ENCODE measurements around the gene C1orf159. TPM values are rescaled to one million over a fixed set of nuclear protein-coding genes. Genes with fewer than 3 reads are reported as not detected.

C1orf159 gene
- total and polyA plus RNA-seq, 2 experiments from 2014 or later, result 9.6 to 21.5 TPM

DNA sequence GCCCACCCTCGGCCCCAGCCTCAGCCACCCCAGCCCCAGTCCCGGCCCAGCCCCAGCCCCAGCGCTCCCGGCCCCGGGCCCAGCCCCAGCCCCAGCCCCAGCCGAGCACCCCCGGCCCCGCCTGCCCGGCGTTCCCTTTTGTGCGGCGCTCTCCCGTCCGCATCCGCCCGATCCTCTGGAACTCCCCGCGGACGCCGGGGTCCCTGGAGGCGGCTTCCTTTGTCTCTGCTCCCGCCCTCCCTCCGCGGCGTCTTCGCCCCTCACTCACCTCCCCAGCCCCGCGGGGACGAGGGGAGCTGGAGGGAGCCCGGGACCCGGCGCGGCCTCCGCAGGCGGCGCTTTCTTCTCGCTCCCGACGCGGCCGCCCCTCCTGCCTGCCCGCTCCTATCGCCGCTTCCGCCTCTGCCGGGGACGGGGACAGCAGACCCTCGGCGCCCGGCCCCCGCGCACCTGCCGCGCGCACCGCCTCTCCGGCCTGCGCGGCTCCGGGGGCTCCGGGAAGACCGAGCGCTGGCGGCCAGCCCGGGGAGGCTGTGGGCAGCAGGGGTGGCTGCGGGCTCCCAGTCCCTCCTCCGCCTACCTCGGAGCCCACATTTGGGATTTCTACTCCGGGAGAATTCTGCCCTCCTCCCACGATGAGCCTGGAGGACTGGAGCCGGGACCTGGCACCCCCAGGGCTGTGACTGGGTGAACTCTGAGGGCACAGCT is 82.0 kb downstream of the C1orf159 start:
- H3K36me3 ChIP-seq (ENCODE audit: insufficient read depth), result no peaks in the 10 kb centered on the region; the same call in 1 of the 2 replicates
- H3K4me3 ChIP-seq, result peak overlapping the region; percentile 66
- H3K27ac ChIP-seq (ENCODE audit: low read depth), result no peak overlapping the region
- Mint-ChIP-seq H3K27ac (no peak overlapping the region), H3K27me3 (ENCODE audit: insufficient read depth, low read depth, poor library complexity) (peaks cover 46% of the 10 kb centered on the region), H3K36me3 (ENCODE audit: low read depth) (peaks cover 6% of the 10 kb centered on the region; the same call in 2 of the 3 replicates), H3K4me3 (peak overlapping the region; percentile 66; the same call in 2 of the 3 replicates), H3K4me1 (peaks cover 7% of the 10 kb centered on the region; the same call in 2 of the 3 replicates), H3K9me3 (no peaks in the 10 kb centered on the region; the same call in 2 of the 3 replicates)
- H4K20me1 ChIP-seq (replicated peaks; ENCODE audit: insufficient read depth), result peaks cover 31% of the 10 kb centered on the region
- peak; percentile 66 for DNase-seq (ENCODE audit: low spot score)
- TF ChIP-seq JUNB (IDR thresholded peaks at IDR 0.05; ENCODE audit: unreplicated experiment) (no peak), NANOG (IDR thresholded peaks at IDR 0.05; ENCODE audit: borderline replicate concordance) (no peak), EZH2phosphoT487 (IDR thresholded peaks at IDR 0.05; ENCODE audit: unreplicated experiment) (no peak)
- TF ChIP-seq, protein P1, sequence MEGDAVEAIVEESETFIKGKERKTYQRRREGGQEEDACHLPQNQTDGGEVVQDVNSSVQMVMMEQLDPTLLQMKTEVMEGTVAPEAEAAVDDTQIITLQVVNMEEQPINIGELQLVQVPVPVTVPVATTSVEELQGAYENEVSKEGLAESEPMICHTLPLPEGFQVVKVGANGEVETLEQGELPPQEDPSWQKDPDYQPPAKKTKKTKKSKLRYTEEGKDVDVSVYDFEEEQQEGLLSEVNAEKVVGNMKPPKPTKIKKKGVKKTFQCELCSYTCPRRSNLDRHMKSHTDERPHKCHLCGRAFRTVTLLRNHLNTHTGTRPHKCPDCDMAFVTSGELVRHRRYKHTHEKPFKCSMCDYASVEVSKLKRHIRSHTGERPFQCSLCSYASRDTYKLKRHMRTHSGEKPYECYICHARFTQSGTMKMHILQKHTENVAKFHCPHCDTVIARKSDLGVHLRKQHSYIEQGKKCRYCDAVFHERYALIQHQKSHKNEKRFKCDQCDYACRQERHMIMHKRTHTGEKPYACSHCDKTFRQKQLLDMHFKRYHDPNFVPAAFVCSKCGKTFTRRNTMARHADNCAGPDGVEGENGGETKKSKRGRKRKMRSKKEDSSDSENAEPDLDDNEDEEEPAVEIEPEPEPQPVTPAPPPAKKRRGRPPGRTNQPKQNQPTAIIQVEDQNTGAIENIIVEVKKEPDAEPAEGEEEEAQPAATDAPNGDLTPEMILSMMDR (conservative IDR thresholded peaks at IDR 0.05; ENCODE audit: low read depth in 2 of 2), result no peak
- TF ChIP-seq, protein P2, sequence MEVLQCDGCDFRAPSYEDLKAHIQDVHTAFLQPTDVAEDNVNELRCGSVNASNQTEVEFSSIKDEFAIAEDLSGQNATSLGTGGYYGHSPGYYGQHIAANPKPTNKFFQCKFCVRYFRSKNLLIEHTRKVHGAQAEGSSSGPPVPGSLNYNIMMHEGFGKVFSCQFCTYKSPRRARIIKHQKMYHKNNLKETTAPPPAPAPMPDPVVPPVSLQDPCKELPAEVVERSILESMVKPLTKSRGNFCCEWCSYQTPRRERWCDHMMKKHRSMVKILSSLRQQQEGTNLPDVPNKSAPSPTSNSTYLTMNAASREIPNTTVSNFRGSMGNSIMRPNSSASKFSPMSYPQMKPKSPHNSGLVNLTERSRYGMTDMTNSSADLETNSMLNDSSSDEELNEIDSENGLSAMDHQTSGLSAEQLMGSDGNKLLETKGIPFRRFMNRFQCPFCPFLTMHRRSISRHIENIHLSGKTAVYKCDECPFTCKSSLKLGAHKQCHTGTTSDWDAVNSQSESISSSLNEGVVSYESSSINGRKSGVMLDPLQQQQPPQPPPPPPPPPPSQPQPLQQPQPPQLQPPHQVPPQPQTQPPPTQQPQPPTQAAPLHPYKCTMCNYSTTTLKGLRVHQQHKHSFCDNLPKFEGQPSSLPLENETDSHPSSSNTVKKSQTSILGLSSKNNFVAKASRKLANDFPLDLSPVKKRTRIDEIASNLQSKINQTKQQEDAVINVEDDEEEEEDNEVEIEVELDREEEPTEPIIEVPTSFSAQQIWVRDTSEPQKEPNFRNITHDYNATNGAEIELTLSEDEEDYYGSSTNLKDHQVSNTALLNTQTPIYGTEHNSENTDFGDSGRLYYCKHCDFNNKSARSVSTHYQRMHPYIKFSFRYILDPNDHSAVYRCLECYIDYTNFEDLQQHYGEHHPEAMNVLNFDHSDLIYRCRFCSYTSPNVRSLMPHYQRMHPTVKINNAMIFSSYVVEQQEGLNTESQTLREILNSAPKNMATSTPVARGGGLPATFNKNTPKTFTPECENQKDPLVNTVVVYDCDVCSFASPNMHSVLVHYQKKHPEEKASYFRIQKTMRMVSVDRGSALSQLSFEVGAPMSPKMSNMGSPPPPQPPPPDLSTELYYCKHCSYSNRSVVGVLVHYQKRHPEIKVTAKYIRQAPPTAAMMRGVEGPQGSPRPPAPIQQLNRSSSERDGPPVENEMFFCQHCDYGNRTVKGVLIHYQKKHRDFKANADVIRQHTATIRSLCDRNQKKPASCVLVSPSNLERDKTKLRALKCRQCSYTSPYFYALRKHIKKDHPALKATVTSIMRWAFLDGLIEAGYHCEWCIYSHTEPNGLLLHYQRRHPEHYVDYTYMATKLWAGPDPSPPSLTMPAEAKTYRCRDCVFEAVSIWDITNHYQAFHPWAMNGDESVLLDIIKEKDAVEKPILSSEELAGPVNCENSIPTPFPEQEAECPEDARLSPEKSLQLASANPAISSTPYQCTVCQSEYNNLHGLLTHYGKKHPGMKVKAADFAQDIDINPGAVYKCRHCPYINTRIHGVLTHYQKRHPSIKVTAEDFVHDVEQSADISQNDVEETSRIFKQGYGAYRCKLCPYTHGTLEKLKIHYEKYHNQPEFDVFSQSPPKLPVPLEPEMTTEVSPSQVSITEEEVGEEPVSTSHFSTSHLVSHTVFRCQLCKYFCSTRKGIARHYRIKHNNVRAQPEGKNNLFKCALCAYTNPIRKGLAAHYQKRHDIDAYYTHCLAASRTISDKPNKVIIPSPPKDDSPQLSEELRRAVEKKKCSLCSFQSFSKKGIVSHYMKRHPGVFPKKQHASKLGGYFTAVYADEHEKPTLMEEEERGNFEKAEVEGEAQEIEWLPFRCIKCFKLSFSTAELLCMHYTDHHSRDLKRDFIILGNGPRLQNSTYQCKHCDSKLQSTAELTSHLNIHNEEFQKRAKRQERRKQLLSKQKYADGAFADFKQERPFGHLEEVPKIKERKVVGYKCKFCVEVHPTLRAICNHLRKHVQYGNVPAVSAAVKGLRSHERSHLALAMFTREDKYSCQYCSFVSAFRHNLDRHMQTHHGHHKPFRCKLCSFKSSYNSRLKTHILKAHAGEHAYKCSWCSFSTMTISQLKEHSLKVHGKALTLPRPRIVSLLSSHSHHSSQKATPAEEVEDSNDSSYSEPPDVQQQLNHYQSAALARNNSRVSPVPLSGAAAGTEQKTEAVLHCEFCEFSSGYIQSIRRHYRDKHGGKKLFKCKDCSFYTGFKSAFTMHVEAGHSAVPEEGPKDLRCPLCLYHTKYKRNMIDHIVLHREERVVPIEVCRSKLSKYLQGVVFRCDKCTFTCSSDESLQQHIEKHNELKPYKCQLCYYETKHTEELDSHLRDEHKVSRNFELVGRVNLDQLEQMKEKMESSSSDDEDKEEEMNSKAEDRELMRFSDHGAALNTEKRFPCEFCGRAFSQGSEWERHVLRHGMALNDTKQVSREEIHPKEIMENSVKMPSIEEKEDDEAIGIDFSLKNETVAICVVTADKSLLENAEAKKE (CRISPR knock-in tag; IDR thresholded peaks at IDR 0.05), result no peak
- no peaks in the 10 kb centered on the region for H3F3A ChIP-seq (replicated peaks; ENCODE audit: low read depth)
- H3K9me2 ChIP-seq (ENCODE audit: insufficient read depth), result no peaks in the 10 kb centered on the region
- peak overlapping the region; percentile 91 for H3K4me2 ChIP-seq
- no peaks in the 10 kb centered on the region for H3K79me2 ChIP-seq (replicated peaks; ENCODE audit: insufficient read depth)
- peak; percentile 29 for ATAC-seq
- H3K27me3 ChIP-seq (ENCODE audit: insufficient read depth), result peaks cover 42% of the 10 kb centered on the region
- H2AFZ ChIP-seq, result no peak overlapping the region
- peaks cover 5% of the 10 kb centered on the region; the same call in 1 of the 2 replicates for H3K4me1 ChIP-seq (ENCODE audit: insufficient read depth)
